A673 (cell line): ENCODE measurements around the gene NKPD1.

Experiments
- EZH2 ChIP-seq: fragments of 200-600 bp; sonication (generic); IDR thresholded peaks from 2 replicates; pipeline ENCODE4 v1.6.1; 2017; ENCODE audit warnings: borderline replicate concordance, low read depth, mild to moderate bottlenecking, mixed read lengths, antibody characterized with exemption, low read length; ENCODE audit not compliant: poor library complexity, severe bottlenecking
- TF ChIP-seq, protein P1 (sequence below): fragments of 300-800, 200-600 bp; sonication (generic); conservative IDR thresholded peaks from 2 replicates; pipeline ENCODE4 v1.5.1; 2017; ENCODE audit warnings: low read depth, mild to moderate bottlenecking, antibody characterized with exemption, low read length, moderate library complexity, mixed read lengths

DNA sequence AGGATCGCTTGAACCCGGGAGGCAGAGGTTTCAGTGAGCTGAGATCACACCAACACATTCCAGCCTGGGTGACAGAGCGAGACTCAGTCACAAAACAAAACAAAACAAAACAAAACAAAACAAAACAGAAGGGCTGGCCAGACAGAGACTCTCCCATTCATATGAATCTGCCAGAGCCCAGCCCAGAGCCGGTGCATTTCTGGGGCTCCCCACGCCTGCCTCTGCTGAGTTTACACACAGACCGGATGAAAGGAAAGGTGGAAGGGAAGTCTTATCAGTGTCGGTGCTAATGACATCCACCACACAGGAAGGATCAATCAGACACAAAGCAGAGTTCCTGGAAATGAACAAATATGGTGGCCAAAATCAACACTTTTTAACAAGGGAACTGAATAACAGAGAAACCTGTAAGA is 10.4 kb upstream of the NKPD1 start:
- TF ChIP-seq, protein P1, sequence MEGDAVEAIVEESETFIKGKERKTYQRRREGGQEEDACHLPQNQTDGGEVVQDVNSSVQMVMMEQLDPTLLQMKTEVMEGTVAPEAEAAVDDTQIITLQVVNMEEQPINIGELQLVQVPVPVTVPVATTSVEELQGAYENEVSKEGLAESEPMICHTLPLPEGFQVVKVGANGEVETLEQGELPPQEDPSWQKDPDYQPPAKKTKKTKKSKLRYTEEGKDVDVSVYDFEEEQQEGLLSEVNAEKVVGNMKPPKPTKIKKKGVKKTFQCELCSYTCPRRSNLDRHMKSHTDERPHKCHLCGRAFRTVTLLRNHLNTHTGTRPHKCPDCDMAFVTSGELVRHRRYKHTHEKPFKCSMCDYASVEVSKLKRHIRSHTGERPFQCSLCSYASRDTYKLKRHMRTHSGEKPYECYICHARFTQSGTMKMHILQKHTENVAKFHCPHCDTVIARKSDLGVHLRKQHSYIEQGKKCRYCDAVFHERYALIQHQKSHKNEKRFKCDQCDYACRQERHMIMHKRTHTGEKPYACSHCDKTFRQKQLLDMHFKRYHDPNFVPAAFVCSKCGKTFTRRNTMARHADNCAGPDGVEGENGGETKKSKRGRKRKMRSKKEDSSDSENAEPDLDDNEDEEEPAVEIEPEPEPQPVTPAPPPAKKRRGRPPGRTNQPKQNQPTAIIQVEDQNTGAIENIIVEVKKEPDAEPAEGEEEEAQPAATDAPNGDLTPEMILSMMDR = no peak
- TF ChIP-seq EZH2 = no peak
